Measurements from ENCODE around the gene ALK. TPM values are rescaled to one million over a fixed set of nuclear protein-coding genes. Genes with fewer than 3 reads are reported as not detected.

Gene ALK
- total RNA-seq, 2 experiments from 2014 or later: not detected

GRCh38 chr2:29496198-29496597 is 425.2 kb downstream of the ALK start:
- POLR2A ChIA-PET: no interaction called here

GRCh38 chr2:29495536-29496060 is 425.8 kb downstream of the ALK start:
- Mint-ChIP-seq H3K4me1 (ENCODE audit: low read depth) (no peaks in the 10 kb centered on the region), H3K9me3 (no peaks in the 10 kb centered on the region), H3K27ac (no peak overlapping the region), H3K4me3 (no peak overlapping the region), H3K27me3 (peaks cover 3% of the 10 kb centered on the region), H3K36me3 (ENCODE audit: low read depth) (no peaks in the 10 kb centered on the region)
- intact Hi-C loops (cut with micrococcal nuclease): no loop called here
- POLR2A ChIA-PET: no interaction called here
- CTCF ChIA-PET: no interaction called here
- no peak for ATAC-seq
- no peak for TF ChIP-seq CTCF (IDR thresholded peaks at IDR 0.05)
- DNase-seq: no peak

More at GRCh38 chr2:29496198-29496597, 425.2 kb downstream of the ALK start:
- Mint-ChIP-seq H3K4me1 (ENCODE audit: low read depth) (no peaks in the 10 kb centered on the region), H3K4me3 (no peak overlapping the region), H3K36me3 (ENCODE audit: low read depth) (no peaks in the 10 kb centered on the region), H3K27me3 (peaks cover 3% of the 10 kb centered on the region), H3K9me3 (no peaks in the 10 kb centered on the region), H3K27ac (no peak overlapping the region)
- no peak for DNase-seq
- no peak for TF ChIP-seq CTCF (IDR thresholded peaks at IDR 0.05)
- ATAC-seq: no peak
- CTCF ChIA-PET: no interaction called here
- intact Hi-C loops (cut with micrococcal nuclease): no loop called here

DNA sequence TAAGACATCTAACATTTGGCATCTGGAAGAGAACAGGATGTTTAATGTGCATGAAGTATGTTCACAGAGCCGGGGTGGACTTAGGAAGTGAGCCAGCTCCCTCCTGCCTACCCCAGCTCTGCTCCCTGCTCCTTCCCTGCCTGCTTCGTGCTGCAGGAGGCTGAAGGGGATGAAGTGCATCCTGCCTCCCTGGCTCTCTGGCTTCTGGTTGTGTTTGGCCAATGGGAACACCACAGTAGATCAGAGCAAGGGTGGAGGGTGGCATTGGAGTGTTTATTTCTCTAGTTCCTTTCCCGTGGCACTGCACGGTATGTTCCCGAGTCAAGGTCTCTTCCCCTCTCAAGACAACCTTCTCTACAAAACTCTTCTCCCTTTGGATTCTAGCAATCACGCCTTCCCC is 426.3 kb downstream of the ALK start:
- Mint-ChIP-seq H3K4me1 (ENCODE audit: low read depth) (no peaks in the 10 kb centered on the region), H3K4me3 (no peak overlapping the region), H3K9me3 (no peaks in the 10 kb centered on the region), H3K36me3 (ENCODE audit: low read depth) (no peaks in the 10 kb centered on the region), H3K27me3 (peaks cover 3% of the 10 kb centered on the region), H3K27ac (no peak overlapping the region)
- no peak for ATAC-seq
- ChIA-PET CTCF (no interaction called here), POLR2A (no interaction called here)
- intact Hi-C loops (cut with micrococcal nuclease): no loop called here
- DNase-seq: no peak
- no peak for TF ChIP-seq CTCF (IDR thresholded peaks at IDR 0.05)

GRCh38 chr2:29492701-29493100 is 428.7 kb downstream of the ALK start:
- TF ChIP-seq CTCF (IDR thresholded peaks at IDR 0.05): no peak
- H3K27ac Mint-ChIP-seq: no peak overlapping the region
- no peak for DNase-seq
- no peaks in the 10 kb centered on the region for H3K36me3 Mint-ChIP-seq (ENCODE audit: low read depth)
- ATAC-seq: no peak
- intact Hi-C loops (cut with micrococcal nuclease): no loop called here
- no peaks in the 10 kb centered on the region for H3K9me3 Mint-ChIP-seq
- ChIA-PET CTCF (interaction anchor here (1.0 kb wide), 1 partner anchor 407 kb away, joined by 3 read pairs; no protein-coding TSS in a partner anchor), POLR2A (no interaction called here)
- H3K4me3 Mint-ChIP-seq: no peak overlapping the region
- peaks cover 6% of the 10 kb centered on the region for H3K27me3 Mint-ChIP-seq
- H3K4me1 Mint-ChIP-seq (ENCODE audit: low read depth): no peaks in the 10 kb centered on the region

DNA sequence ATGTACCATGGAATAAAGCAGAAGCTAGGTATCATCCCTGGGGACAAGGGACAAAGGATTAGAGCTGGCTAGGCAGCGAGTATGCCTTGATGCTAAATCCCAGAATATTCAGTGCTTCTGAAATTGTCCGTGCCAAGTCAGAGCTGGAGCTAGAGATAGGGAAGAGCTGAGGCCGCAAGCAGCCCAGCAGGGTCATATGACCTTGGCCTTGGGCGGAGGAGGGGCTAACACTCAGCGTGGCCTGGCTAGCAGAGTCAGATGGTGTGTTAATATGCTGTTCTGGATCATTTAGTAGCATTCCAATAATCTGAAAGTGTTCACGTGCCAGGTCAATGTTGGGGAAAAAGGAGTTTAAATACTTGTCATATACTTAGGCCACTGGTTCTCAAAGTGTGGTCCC is 431.3 kb downstream of the ALK start:
- no peak overlapping the region for H3K4me3 Mint-ChIP-seq
- H3K9me3 Mint-ChIP-seq: no peaks in the 10 kb centered on the region
- H3K27ac Mint-ChIP-seq: no peak overlapping the region
- intact Hi-C loops (cut with micrococcal nuclease): no loop called here
- CTCF ChIA-PET: no interaction called here
- no peak for TF ChIP-seq CTCF (IDR thresholded peaks at IDR 0.05)
- POLR2A ChIA-PET: interaction anchor here (0.8 kb wide), 1 partner anchor 38 kb away, joined by 4 read pairs; no protein-coding TSS in a partner anchor
- no peaks in the 10 kb centered on the region for H3K4me1 Mint-ChIP-seq (ENCODE audit: low read depth)
- peaks cover 7% of the 10 kb centered on the region for H3K27me3 Mint-ChIP-seq
- H3K36me3 Mint-ChIP-seq (ENCODE audit: low read depth): no peaks in the 10 kb centered on the region
- DNase-seq: no peak
- no peak for ATAC-seq
